HG02678 (cell line): ENCODE measurements around the gene MS4A18.
A peak's percentile ranks its signal among the peaks of the same experiment; 100 is the strongest.
"Not testable (repeated sequence)": the region's sequence is repeated elsewhere in the genome, so short reads cannot be mapped to it uniquely, and the experiment has no call there.

ENCODE experiments used
- ATAC-seq: cut with Tn5 transposase; IDR thresholded peaks from one replicate; pipeline ENCODE4 v1.9.1; 2021; ENCODE audit warnings: mild to moderate bottlenecking, moderate library complexity; ENCODE audit not compliant: unreplicated experiment

MS4A18 gene

DNA sequence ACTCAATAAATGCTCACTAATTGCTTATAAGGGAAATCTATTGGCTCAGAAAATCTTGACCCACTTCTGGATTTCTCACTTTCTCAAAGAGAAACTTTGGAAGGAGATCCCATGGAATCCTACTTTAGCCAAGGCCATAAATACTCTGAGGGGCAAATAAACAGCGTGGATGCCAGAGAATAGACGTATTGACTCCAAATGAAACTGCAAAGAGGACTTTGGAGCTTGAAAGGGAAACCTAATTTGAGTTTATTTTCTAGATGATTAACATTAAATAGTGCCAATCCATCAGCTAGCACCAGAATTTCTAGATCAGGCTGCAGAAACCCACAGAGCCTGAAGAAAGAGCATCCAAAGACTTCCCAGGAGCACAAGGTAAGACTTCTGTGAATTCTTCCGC, at the start of gene MS4A18:
TSS of gene MS4A18 (plus strand) at position 301 of the 400 bp plus-strand sequence.
- no peak for ATAC-seq

DNA sequence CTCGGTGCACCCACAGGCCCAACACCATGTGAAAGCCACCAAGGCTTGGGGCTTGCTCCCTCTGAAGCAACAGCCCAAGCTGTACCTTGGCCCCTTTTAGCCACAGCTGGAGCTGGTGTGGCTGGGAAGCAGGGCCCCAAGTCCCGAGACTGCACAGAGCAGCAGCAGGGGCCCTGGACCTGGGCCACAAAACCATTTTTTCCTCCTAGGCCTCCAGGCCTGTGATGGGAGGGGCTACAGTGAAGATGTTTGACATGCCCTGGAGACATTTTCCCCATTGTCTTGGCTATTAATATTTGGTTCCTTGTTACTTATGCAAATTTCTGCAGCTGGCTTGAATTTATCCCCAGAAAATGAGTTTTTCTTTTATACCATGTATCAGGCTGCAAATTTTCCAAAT, 46.3 kb upstream of the MS4A18 start:
- not testable (repeated sequence) for ATAC-seq

DNA sequence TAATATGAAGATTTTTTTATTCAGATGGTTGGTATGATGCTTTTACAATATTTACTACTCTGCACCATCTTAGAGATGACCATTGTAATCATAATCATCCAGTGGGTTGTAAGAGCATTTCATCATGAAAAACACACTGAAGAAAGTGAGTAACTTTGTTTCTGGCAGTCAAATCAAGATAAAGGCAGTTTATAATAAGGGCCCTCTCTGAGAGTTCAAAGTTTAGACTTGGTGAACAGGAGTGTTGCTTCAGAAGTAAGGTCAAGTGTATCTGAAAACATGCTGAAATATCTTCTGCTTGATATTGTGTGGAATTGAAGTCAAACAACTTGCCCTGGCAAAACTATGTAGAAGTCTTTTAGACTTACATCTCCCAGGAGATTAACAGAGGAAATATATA, 44.6 kb upstream of the MS4A18 start:
- no peak for ATAC-seq

DNA sequence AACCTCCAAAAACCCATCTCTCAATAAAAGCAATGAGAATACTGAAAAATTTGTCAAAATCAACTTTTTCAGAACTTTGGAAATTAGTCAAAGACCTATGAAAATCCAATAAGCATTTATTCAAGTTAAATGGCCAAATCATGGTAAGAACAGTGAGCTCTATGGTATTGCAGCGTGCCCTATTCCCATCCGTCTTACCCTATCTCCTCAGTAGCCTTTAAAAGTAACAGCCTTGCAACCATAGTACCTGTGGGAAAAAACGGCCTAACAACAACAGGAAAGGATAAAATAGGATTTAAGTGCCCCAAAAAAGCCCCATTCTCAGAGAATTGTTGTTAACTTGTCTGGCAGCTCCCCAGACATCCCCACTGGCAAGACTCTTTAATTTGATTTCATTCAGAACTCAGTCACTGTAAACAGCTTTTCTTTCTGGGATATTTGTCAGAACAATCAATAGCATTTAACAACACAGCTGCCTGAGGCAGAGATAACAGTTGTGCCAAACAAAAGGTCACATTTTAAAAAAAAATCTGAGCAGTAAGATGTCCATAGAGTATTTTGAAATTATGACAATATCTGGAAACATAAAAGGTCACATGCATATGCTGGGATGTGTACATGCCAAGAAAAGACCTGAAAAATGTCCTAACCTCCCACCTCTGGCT, 43.9 kb upstream of the MS4A18 start:
- no peak for ATAC-seq

DNA sequence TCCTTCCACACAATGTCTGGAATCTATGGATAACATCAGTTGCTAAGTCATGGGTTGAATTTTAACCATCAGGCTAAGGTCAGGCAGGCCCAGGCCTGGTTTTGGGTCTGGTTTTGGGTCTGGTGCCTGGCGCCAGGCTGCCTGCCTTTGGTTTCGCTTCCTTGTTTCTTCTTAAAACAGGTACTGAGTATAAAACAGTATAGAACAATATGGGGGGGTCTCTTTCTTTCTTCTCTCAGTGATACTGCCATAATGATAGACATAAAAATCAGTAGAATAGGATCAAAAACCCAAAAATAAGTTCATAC, 40.0 kb upstream of the MS4A18 start:
- peak; percentile 40 for ATAC-seq

DNA sequence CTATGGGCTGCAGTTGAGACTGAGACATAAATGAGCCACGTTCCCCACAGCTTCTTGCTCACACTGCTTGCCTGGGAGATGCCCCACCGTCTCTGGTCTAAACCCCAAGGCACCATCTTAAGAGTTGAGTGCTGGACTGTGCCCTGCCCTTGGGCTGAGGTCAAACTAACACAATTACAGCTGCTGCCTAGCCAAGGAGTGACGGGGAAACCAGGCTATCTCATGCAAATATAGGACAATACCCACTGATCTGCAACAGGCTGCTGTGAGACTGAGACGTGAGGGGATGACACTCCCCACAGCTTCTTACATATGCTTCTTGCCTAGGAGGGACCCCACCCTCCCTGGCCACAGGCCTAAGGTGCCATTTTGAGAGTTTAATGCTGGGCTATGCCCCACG, 32.9 kb upstream of the MS4A18 start:
- ATAC-seq: no peak

DNA sequence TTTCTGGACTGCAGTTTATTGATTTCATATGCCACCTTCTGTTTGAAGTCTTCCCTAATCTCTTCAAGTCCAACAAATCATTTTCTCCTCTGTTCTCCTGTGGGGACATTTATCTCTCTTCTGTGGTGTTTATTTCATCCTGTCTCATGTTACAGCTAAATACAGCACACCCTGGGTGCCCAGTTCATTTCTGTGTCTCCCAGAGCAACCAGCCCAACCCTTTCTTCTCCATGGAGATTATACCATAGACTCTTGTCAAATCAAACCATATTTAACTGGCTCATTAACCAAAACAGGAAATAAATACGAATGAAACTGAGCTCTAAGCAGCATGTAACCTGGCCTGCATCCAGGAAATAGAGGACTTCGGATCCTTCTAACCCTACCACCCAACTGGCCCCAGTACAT, 25.2 kb upstream of the MS4A18 start, which contains the start of gene MS4A8:
TSS of gene MS4A8 (plus strand) at position 329 of the 408 bp plus-strand sequence. CDS start 1,249 bp downstream, outside the sequence.
- no peak for ATAC-seq

DNA sequence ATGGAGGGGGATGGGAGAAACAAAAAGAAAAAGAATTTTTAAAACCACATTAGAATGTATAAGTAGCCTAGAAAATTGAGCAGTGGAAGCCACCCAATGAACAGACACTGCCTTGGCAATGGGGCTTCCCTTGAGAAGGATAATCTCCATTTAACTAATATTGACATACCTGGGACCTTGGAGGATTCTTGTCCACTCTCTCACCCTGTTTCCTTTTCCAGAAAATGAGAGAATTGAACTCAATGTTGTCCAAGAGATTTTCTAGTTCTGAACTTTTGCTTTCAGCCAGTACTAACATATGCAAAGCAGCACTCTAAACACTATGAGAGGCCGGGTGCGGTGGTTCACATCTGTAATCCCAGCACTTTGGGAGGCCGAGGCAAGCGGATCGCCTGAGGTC, 24.6 kb upstream of the MS4A18 start:
- ATAC-seq: no peak

DNA sequence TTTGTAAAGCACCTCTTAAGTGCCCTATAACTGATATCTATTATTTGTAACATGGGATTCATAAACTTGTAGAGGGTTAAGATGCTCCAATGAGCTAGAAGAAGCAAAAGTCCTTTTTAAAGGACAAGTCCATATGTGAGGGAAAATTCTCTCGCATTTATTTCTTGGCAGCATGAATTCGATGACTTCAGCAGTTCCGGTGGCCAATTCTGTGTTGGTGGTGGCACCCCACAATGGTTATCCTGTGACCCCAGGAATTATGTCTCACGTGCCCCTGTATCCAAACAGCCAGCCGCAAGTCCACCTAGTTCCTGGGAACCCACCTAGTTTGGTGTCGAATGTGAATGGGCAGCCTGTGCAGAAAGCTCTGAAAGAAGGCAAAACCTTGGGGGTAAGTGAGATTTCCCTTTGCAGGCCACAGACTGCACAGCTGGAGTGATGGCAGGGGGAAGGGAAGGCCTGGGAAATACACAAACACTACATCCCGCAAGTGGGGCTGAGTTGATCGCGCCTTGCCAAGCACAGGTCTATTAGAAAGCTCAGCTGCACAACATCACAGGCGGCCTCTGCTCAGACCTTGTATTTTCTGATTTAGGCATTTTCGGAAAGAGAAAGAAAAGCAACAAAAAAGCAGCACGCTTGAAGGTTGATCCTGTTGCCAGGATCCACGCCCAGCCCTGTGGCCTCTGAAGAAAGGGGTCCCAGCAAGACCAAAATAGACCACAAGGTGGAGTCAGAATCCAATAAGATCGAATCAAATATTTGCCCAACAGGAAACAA, 23.6 kb upstream of the MS4A18 start:
- ATAC-seq: no peak

DNA sequence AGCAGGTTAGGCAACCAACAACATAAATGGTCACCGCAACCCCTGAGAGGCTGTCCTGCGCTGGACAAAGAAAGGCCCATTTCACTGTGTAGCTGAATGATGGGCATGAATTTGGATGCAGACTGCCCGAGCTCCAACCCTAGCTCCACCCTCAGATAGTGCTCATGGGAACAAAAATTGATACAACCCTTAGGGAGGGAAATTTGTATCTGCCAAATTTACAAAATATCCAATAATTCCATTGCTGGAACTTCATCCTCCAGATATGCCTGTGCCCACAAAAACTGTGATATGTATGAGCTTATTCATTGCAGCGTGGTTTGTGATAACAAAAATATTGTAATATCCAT, 23.1 kb upstream of the MS4A18 start:
- ATAC-seq: no peak

DNA sequence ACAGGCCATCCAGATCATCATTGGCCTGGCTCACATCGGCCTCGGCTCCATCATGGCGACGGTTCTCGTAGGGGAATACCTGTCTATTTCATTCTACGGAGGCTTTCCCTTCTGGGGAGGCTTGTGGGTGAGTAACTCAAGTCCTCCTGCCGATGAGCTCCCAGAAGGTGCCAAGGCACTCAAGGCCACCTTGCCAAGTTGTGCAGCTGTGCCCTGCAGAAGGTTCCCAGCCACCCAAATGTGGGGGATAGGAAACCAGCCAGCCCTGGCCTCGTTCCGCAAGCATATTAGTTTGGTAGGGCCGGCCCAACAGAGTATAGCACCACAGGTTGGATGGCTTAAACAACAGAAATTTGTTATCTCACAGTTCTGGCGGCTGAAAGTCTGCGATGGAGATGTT, 21.1 kb upstream of the MS4A18 start:
- no peak for ATAC-seq

DNA sequence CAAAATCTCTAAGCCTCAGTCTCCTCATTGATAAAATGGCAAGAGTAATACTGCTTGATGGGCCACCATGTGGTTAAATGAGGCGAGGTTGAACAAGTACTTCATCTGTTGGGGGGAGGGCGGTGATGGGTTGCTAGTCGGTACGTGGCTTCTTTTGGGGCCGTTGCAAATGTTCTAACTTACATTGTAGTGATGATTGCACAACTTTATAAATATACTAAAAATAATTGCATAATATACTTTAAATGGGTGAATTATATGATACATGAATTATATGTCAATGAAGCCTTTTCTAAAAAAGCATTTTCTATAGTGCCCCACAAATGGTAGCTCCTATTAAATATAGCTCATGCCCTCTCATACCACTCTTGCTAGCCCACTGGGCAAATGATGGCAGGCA, 18.6 kb upstream of the MS4A18 start:
- ATAC-seq: no peak

DNA sequence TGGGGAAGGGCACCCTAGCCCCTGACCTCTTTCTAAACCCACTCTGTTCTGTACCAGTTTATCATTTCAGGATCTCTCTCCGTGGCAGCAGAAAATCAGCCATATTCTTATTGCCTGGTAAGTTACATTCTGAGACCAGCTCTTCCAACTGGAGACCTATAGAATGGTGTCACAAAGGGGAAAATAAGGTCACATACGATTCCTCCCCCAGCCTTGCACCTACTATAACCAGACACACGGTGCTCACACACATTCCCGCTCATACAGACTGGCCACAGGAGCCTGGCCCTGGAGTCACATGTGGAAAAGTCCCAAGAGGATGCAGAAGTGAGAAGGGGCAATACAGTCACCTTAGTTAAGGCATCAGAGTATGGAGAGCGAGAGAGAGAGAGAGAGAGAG, 17.6 kb upstream of the MS4A18 start:
- no peak for ATAC-seq

DNA sequence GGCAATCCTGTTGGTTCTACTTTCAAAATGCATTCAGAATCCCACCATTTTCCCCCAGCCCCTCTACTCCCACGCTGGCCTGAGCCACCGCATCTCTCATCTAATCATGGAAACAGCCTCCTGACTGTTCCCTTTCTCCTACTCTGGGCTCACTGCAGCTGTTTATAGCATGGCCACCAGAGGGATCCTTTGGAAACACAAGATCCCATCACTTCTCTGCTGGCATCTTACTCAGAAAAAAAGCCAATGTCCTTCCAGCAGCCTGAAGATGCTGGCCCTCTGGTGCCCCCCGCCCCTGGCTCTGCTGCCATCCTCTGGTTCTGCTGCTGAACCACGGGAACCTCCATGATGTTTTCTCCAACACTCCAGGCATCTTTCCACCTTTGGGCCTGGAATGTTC, 14.0 kb upstream of the MS4A18 start:
- no peak for ATAC-seq

DNA sequence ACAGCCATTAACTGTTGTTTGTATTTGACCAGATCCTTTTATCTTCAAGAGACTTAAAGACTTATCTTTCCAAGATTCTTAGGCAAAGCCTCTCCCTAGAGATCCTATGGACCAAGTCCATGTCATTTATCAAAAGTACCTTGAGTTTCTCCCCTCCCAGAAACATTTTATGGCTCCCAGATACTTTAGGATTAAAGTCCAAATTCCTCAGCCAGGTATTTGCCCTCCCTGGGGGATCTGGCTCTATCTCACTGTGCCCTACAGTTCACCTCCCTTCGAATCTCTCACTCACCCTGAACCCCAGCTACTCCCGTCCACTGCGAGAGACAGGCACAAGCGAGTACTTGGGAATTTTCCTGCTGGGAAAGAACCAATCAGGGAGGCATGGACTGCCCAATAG, 13.2 kb upstream of the MS4A18 start:
- ATAC-seq: no peak

DNA sequence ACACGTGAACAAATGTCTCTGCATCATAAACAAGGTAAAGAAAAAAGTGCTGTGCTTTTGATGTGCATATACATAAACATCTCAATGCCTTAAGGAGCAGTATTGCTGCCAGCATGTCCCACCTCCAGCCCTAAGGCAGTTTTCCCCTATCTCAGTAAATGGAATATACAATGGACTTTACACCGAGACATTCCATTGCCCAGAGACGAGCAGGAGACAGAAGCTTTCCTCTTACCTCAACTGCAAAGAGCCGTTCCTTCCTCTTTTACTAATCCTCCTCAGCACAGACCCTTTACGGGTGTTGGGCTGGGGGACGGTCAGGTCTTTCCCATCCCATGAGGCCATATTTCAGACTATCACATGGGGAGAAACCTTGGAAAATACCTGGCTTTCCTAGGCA, 11.1 kb upstream of the MS4A18 start:
- ATAC-seq: not testable (repeated sequence)

DNA sequence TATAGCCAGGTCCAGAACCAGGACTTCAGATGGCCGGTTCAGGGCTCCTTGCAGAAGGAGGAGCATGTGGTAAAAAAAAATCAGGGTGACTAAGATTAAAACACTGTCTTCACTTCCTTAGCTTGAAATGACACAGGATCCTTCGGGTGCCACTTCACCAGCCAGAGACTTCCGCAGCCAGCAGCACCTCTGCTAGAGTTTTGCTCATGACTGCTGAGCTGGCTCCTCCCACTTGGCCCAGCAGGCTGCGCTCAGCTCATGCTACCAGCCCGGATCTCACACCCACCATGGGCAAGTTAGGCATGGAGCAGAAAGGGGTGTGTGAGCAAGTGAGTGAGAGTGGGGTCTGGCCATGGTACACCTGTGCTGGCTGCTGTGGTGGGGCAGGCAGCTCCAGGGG, 6.6 kb upstream of the MS4A18 start:
- ATAC-seq: no peak

DNA sequence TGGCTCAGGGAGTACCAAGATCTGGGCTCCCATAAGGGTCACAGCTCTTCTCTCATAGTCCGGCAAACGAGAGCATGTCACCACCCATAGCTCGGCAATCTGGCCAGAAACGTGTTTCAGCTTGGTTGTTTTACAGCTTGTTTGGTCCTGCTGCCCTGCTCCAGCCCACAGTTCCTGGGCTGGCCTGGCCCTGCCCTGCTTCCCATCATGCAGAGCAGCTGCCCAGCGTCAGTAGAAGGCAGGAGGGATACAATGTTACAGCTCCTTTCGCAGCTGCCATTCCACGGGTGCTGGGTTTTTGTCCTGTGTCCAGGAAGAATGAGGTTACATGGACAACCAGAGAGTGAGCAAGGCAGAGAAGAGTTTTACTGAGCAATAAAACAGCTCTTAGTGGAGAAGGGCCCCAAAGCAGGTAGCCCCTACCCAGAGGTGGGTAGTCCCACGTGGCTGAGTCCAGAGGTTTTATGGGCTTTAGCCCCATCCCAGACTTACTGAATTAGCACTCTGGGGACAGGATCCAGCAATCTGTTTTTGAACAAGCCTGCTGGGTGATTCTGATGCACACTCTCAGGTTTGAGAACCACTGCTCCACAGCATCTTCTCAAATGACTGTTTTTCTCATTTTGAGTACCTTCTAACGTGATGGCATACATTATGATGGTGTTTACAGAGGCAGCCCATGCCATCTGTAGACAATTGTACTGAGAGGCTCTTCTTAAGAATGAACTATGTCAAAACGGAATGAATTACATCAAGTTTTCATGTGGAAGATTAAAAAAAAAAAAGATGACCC, 5.8 kb upstream of the MS4A18 start:
- ATAC-seq: no peak

DNA sequence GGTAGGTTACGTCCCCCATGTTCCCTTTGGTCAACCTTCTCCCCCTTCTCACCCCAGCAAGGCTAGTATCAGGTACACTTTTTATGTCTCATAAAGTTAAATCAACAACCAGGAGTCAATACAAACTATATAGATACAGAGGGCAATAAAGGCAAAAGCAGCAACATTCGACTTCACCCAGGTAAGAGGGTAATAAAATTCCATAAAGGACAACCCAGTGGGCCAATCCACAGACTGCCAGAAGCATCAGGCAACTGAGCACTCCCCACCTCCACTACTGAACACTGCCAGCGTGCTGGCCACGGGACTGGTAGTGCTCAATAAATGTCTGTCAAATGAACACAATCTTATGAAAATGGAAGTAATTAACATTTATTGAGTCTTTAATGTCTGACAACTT, 5.1 kb upstream of the MS4A18 start:
- ATAC-seq: no peak

DNA sequence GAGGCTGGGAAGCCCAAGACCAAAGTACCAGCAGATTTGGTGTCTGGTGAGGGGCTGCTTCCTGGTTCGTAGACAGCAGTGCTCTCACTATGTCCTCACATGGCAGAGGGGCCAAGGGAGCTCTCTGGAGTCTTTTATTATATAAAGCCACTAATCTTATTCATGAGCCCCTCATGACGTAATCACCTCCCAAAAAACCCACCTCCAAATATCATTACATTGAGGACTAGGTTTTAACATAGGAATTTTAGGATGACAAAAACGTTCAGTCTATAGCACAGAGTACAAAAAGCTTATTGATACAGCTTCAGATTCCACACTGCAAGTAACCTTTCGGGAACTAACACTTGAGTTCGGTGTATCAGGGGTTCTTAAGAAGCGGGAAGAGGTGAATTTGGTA, 4.1 kb upstream of the MS4A18 start:
- no peak for ATAC-seq

DNA sequence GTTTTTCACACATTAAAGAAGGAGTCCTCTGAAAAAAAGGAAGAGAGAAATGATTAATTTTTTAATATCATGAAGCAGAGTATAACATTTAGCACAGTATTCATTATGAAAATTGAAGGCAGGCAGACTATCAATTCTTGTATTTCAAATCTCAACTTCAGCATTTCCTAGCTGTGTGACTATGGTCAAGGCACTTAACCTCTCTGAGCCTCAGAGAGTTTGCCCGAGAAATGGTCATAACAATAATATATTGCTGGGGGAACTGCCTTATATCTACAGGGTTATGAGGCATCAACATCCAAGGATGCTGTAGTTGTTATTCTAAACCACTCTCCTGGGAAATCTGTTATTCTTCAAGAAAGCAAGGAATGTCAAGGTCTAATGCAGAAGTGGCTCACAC, 1.1 kb downstream of the MS4A18 start:
- ATAC-seq: no peak

DNA sequence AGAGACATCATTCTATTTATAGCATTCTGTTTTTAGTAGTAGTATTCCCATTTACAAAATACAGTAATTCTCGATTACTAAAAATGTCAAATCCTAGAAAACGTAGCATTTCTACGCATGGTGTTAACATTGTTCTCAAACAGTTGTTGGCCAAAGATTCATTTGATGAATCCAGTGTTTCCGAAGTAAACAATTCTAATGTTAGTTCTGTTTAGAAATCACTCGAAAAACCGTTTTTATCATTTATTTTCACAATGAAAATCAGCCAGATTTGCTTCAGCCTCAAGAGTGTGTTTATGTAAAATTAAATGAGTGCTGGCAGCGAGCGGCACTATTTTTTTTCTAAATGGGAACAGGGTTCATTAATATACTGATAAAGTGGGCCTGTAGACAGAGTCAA, 7.1 kb downstream of the MS4A18 start:
- ATAC-seq: no peak
